ENCODE results near the gene REPIN1. TPM values are rescaled to one million over a fixed set of nuclear protein-coding genes. Genes with fewer than 3 reads are reported as not detected.

Gene REPIN1
- polyA plus RNA-seq, 2 of the 4 experiments (the other 2 are of a cell fraction) = 48.1 to 101 TPM

DNA sequence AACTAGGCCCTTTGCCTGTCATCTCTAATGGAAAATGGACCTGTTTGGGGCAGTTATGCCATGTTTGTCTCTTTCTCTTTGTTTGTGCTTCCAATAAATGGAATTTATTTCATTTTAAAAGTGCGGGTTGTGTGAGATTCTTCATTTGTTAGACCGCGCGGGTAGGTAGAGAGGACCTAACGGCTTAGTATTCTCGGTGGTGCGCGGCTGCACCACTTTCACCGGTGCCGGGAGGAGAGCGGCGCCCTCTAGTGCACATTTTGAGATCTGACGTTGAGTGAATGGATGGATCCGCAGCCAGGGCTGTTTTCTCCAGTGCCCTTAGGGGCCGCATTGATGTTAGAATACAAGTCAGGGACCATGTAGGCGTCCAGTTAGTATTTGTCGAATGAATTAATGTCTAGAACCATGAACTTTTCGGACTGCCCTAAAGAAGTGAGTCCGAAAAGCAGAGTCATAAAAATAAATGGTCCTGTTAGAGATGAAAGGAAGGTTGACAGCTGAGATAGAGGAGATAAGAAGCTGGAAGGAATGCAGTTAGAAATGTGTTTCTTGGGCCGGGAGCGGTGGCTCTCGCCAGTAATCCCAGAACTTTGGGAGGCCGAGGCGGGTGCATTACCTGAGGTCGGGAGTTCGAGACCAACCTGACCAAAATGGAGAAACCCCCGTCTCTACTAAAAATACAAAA lies 52.5 kb downstream of the REPIN1 start (continued):
- no peak for TF ChIP-seq RCOR1 (IDR thresholded peaks at IDR 0.05; ENCODE audit: low read depth, low read length)
- no peak for TF ChIP-seq FOXS1 (CRISPR knock-in tag; IDR thresholded peaks at IDR 0.05)
- TF ChIP-seq CEBPB (IDR thresholded peaks at IDR 0.05) = no peak
- TF ChIP-seq HMGXB4 (CRISPR knock-in tag; IDR thresholded peaks at IDR 0.05; ENCODE audit: borderline replicate concordance) = no peak
- no peak for TF ChIP-seq HOXA7 (CRISPR knock-in tag; IDR thresholded peaks at IDR 0.05)
- TF ChIP-seq JUN (IDR thresholded peaks at IDR 0.05) = no peak
- TF ChIP-seq BHLHE40 (IDR thresholded peaks at IDR 0.05; ENCODE audit: low read depth, low read length) = no peak

GRCh38 chr7:150421831-150422230 lies 53.2 kb downstream of the REPIN1 start:
- WGBS (ENCODE audit: missing lambda C conversion rate) = 77% methylated on average over 17 of the region's 17 CpGs
- H3K4me1 ChIP-seq = peaks cover 5% of the 10 kb centered on the region; the same call in 1 of the 3 replicates
- POLR2A ChIA-PET = no interaction called here

More at GRCh38 chr7:150421831-150422230, 53.2 kb downstream of the REPIN1 start:
- Histone ChIP-seq H3K9me3 (no peaks in the 10 kb centered on the region), H3K4me3 (no peak overlapping the region), H3K27ac (no peak overlapping the region), H3K4me2 (no peak overlapping the region)
- no peak for ATAC-seq
- no peak for FAIRE-seq
- no peak for TF ChIP-seq HDAC2 (IDR thresholded peaks at IDR 0.05)
- TF ChIP-seq REST (IDR thresholded peaks at IDR 0.05) = no peak
- no peak for TF ChIP-seq SREBF2 (IDR thresholded peaks at IDR 0.05)
- TF ChIP-seq ZC3H11A (IDR thresholded peaks at IDR 0.05) = no peak
- no peak for TF ChIP-seq RCOR1 (IDR thresholded peaks at IDR 0.05; ENCODE audit: low read depth, low read length)
- TF ChIP-seq RARB (CRISPR knock-in tag; IDR thresholded peaks at IDR 0.05) = no peak
- TF ChIP-seq CBX8 (IDR thresholded peaks at IDR 0.05) = no peak
- TF ChIP-seq EHMT2 (IDR thresholded peaks at IDR 0.05; ENCODE audit: low read depth) = no peak
- no peak for TF ChIP-seq RNF2 (IDR thresholded peaks at IDR 0.05; ENCODE audit: borderline replicate concordance, low read depth)
- TF ChIP-seq FOXS1 (CRISPR knock-in tag; IDR thresholded peaks at IDR 0.05) = no peak
- no peak for TF ChIP-seq CHD4 (IDR thresholded peaks at IDR 0.05; ENCODE audit: borderline replicate concordance)
- no peak for TF ChIP-seq BHLHE40 (IDR thresholded peaks at IDR 0.05; ENCODE audit: low read depth, low read length)
- TF ChIP-seq RAD21 (conservative IDR thresholded peaks at IDR 0.05 in 1 of 2, IDR thresholded peaks at IDR 0.05 in 1 of 2) = no peak
- TF ChIP-seq EP300 (IDR thresholded peaks at IDR 0.05) = no peak
- no peak for TF ChIP-seq GATA3 (IDR thresholded peaks at IDR 0.05; ENCODE audit: borderline replicate concordance)
- TF ChIP-seq CHD2 (IDR thresholded peaks at IDR 0.05; ENCODE audit: low read length, partially characterized antibody) = no peak
- no peak for TF ChIP-seq NR3C1 (IDR thresholded peaks at IDR 0.05)
- TF ChIP-seq, protein P1, sequence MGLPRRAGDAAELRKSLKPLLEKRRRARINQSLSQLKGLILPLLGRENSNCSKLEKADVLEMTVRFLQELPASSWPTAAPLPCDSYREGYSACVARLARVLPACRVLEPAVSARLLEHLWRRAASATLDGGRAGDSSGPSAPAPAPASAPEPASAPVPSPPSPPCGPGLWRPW (IDR thresholded peaks at IDR 0.05) = no peak
- TF ChIP-seq EHF (CRISPR knock-in tag; IDR thresholded peaks at IDR 0.05) = no peak
- TF ChIP-seq KDM5A (IDR thresholded peaks at IDR 0.05) = no peak
- CTCF ChIA-PET = interaction anchor here (0.6 to 2.2 kb wide), 24 partner anchors 10 to 136 kb away, joined by 3 to 12 read pairs (median 4); partner anchors contain the start of gene REPIN1
- DNase-seq (ENCODE audit: low read depth in 1 of 2, low spot score in 1 of 2) = no peak

Other genes with a start within 250 kb of the REPIN1 start
- gene LRRC61, start 45.5 kb upstream of the REPIN1 start, polyA plus RNA-seq (2011; rRNA removed) = 0.22 and 0.46 TPM in 2 replicates
- gene LRRC61, start 45.5 kb upstream of the REPIN1 start, polyA plus RNA-seq (2017; fragmentation: RNase III; extraction: RNeasy Plus Mini Kit Qiagen cat#74134 plus additional on column Dnase treatment) = 0.10 to 0.47 TPM (median 0.19 TPM) in 3 replicates
- 0.40 and 0.43 TPM in 2 replicates for gene ACTR3C, start 45.3 kb upstream of the REPIN1 start, polyA plus RNA-seq (2011; rRNA removed)
- gene ACTR3C, start 45.3 kb upstream of the REPIN1 start, polyA plus RNA-seq (2017; fragmentation: RNase III; extraction: RNeasy Plus Mini Kit Qiagen cat#74134 plus additional on column Dnase treatment) = 0.43 to 0.58 TPM (median 0.54 TPM) in 3 replicates
- not detected in 2 replicates for gene RARRES2, start 27.2 kb upstream of the REPIN1 start, polyA plus RNA-seq (2011; rRNA removed)
- 0.11 TPM in 1 of 3 replicates, not detected in the others for gene RARRES2, start 27.2 kb upstream of the REPIN1 start, polyA plus RNA-seq (2017; fragmentation: RNase III; extraction: RNeasy Plus Mini Kit Qiagen cat#74134 plus additional on column Dnase treatment)
- 1.5 and 1.7 TPM in 2 replicates for gene ZNF775, start 10.5 kb downstream of the REPIN1 start, polyA plus RNA-seq (2011; rRNA removed)
- 4.5 to 5.4 TPM (median 5.4 TPM) in 3 replicates for gene ZNF775, start 10.5 kb downstream of the REPIN1 start, polyA plus RNA-seq (2017; fragmentation: RNase III; extraction: RNeasy Plus Mini Kit Qiagen cat#74134 plus additional on column Dnase treatment)
- not detected in 2 replicates for gene GIMAP8, start 81.8 kb downstream of the REPIN1 start, polyA plus RNA-seq (2011; rRNA removed)
- not detected in 3 replicates for gene GIMAP8, start 81.8 kb downstream of the REPIN1 start, polyA plus RNA-seq (2017; fragmentation: RNase III; extraction: RNeasy Plus Mini Kit Qiagen cat#74134 plus additional on column Dnase treatment)
- not detected in 2 replicates for gene GIMAP7, start 146.1 kb downstream of the REPIN1 start, polyA plus RNA-seq (2011; rRNA removed)
- gene GIMAP7, start 146.1 kb downstream of the REPIN1 start, polyA plus RNA-seq (2017; fragmentation: RNase III; extraction: RNeasy Plus Mini Kit Qiagen cat#74134 plus additional on column Dnase treatment) = not detected in 3 replicates
- not detected in 2 replicates for gene GIMAP4, start 198.6 kb downstream of the REPIN1 start, polyA plus RNA-seq (2011; rRNA removed)
- gene GIMAP4, start 198.6 kb downstream of the REPIN1 start, polyA plus RNA-seq (2017; fragmentation: RNase III; extraction: RNeasy Plus Mini Kit Qiagen cat#74134 plus additional on column Dnase treatment) = not detected in 3 replicates

Data from A549 (cell line).